B cell (primary cell): ENCODE measurements around the gene KIAA1586.

Experiments
- EZH2 ChIP-seq: IDR thresholded peaks from 2 replicates; pipeline ENCODE4 v1.6.1; 2012; ENCODE audit warnings: borderline replicate concordance, low read depth, mild to moderate bottlenecking, moderate library complexity, low read length; ENCODE audit not compliant: insufficient read depth, poor library complexity, severe bottlenecking
- TF ChIP-seq, protein P1 (sequence below): fragments of 200-600 bp; IDR thresholded peaks from one replicate; pipeline ENCODE4 v1.8.0; 2022; ENCODE audit warnings: antibody characterized with exemption, mild to moderate bottlenecking

- TF ChIP-seq, protein P1, sequence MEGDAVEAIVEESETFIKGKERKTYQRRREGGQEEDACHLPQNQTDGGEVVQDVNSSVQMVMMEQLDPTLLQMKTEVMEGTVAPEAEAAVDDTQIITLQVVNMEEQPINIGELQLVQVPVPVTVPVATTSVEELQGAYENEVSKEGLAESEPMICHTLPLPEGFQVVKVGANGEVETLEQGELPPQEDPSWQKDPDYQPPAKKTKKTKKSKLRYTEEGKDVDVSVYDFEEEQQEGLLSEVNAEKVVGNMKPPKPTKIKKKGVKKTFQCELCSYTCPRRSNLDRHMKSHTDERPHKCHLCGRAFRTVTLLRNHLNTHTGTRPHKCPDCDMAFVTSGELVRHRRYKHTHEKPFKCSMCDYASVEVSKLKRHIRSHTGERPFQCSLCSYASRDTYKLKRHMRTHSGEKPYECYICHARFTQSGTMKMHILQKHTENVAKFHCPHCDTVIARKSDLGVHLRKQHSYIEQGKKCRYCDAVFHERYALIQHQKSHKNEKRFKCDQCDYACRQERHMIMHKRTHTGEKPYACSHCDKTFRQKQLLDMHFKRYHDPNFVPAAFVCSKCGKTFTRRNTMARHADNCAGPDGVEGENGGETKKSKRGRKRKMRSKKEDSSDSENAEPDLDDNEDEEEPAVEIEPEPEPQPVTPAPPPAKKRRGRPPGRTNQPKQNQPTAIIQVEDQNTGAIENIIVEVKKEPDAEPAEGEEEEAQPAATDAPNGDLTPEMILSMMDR, result no peak
- no peak for TF ChIP-seq EZH2
These were observed 32.2 kb downstream of the KIAA1586 start for GRCh38 chr6:57078531-57079207.
